HG02571 (cell line): ENCODE measurements around the gene C1orf21.

Experiments used
- ATAC-seq: cut with Tn5 transposase; IDR thresholded peaks from one replicate; pipeline ENCODE4 v1.9.1; 2021; ENCODE audit warnings: mild to moderate bottlenecking, moderate library complexity; ENCODE audit not compliant: unreplicated experiment

Gene C1orf21

GRCh38 chr1:184647471-184647870, 260.6 kb downstream of the C1orf21 start:
- ATAC-seq, result no peak

- ATAC-seq, result no peak
Measured at GRCh38 chr1:184648160-184648855, 261.5 kb downstream of the C1orf21 start.

GRCh38 chr1:184648856-184649201, 262.0 kb downstream of the C1orf21 start:
- ATAC-seq, result no peak

GRCh38 chr1:184649451-184649888, 262.6 kb downstream of the C1orf21 start:
- peak; percentile 89 for ATAC-seq

- ATAC-seq, result no peak
Measured at GRCh38 chr1:184650177-184650866, 263.5 kb downstream of the C1orf21 start.

- ATAC-seq, result no peak
Measured at GRCh38 chr1:184655185-184655584, 268.4 kb downstream of the C1orf21 start.

GRCh38 chr1:184656221-184656620, 269.4 kb downstream of the C1orf21 start:
- ATAC-seq, result no peak

- no peak for ATAC-seq
Measured at GRCh38 chr1:184658055-184658454, 271.2 kb downstream of the C1orf21 start.

- ATAC-seq, result no peak
Measured at GRCh38 chr1:184660462-184661191, 273.8 kb downstream of the C1orf21 start.

- ATAC-seq, result no peak
Measured at GRCh38 chr1:184661801-184662200, 275.0 kb downstream of the C1orf21 start.

- ATAC-seq, result no peak
Measured at GRCh38 chr1:184664042-184664660, 277.3 kb downstream of the C1orf21 start.

- no peak for ATAC-seq
Measured at GRCh38 chr1:184664661-184665060, 277.8 kb downstream of the C1orf21 start.

- no peak for ATAC-seq
Measured at GRCh38 chr1:184665360-184665759, 278.5 kb downstream of the C1orf21 start.

- ATAC-seq, result no peak
Measured at GRCh38 chr1:184669391-184669790, 282.6 kb downstream of the C1orf21 start.

- no peak for ATAC-seq
Measured at GRCh38 chr1:184672013-184672726, 285.3 kb downstream of the C1orf21 start.

GRCh38 chr1:184673305-184673704, 286.5 kb downstream of the C1orf21 start:
- no peak for ATAC-seq

- ATAC-seq, result no peak
Measured at GRCh38 chr1:184677344-184677743, 290.5 kb downstream of the C1orf21 start.
